Body of pancreas (tissue), 4 donors: ENCODE results near the gene THAP9. TPM values are rescaled to one million over a fixed set of nuclear protein-coding genes. Genes with fewer than 3 reads are reported as not detected.
"Not testable (repeated sequence)": the region's sequence is repeated elsewhere in the genome, so short reads cannot be mapped to it uniquely, and the experiment has no call there.

Experiments
- ATAC-seq: fragments of 150-250 bp; one replicate; pipeline ENCODE4 v1.9.1; 2016
- DNase-seq, 4 donors: peaks; one replicate each; pipeline ENCODE4 v3.0.0-alpha.2; 2019
- H3K27ac ChIP-seq, 4 donors: fragments of 200-600 bp; sonication (generic); 1 replicate in 3 of 4; 2 replicates in 1 of 4; pipeline versions ENCODE4 v1.5.1 to v1.6.1; 2016 to 2019; ENCODE audit warnings: mild to moderate bottlenecking in 1 of 4, mixed read lengths in 1 of 4, moderate library complexity in 1 of 4
- H3K27me3 ChIP-seq, 2 donors: fragments of 200-600 bp; sonication (generic); one replicate each; pipeline ENCODE4 v1.6.0; 2016; ENCODE audit warnings: mild to moderate bottlenecking in 1 of 2
- H3K36me3 ChIP-seq, 2 donors: fragments of 200-600 bp; sonication (generic); replicated peaks in 1 of 2; 2 replicates each; pipeline ENCODE4 v1.5.1; 2016; ENCODE audit warnings: low read depth in 2 of 2; ENCODE audit not compliant: insufficient read depth in 1 of 2
- H3K4me1 ChIP-seq: fragments of 200-600 bp; sonication (generic); one replicate; pipeline ENCODE4 v1.6.0; 2016
- H3K4me3 ChIP-seq, 2 donors: fragments of 200-600 bp; sonication (generic); 1 replicate in 1 of 2; 2 replicates in 1 of 2; pipeline ENCODE4 v1.5.1; 2016 to 2019
- H3K9me3 ChIP-seq, 3 donors: fragments of 200-600 bp; sonication (generic); 1 replicate in 2 of 3; 2 replicates in 1 of 3; pipeline ENCODE4 v1.5.1; 2016
- POLR2A ChIP-seq, 3 donors: fragments of 450-650 bp; IDR thresholded peaks; one replicate each; pipeline ENCODE4 v1.6.1; 2016; ENCODE audit warnings: antibody characterized with exemption in 3 of 3, mild to moderate bottlenecking in 2 of 3
- WGBS, 2 donors: methylation state at CpG; one replicate each; pipeline ENCODE4 v1.1.5; 2017; 5-methylcytosine and 5-hydroxymethylcytosine counted together
- intact Hi-C: fragments of 100-400 bp; cut with DNase I; formaldehyde crosslinking; loops from one replicate; pipeline ENCODE4 v1.15.1; 2023
- total RNA-seq, 2 donors: library from RNA; depleted of rRNA; stranded (reverse); fragments of >200 nt; gene quantifications; one replicate each; pipeline ENCODE4 v1.1.0, GENCODE V29; 2016
- TF ChIP-seq, protein P1 (sequence below), 7 experiments: fragments of 450-650 bp in 4 of 7; fragments of 200-600 bp in 3 of 7; sonication (generic) in 3 of 7; IDR thresholded peaks; one replicate each; pipeline ENCODE4 v1.5.1; 2016 to 2019; ENCODE audit warnings: antibody characterized with exemption in 7 of 7

The THAP9 gene
- total RNA-seq, 2 donors from 2014 or later: 0.33 to 3.9 TPM

DNA sequence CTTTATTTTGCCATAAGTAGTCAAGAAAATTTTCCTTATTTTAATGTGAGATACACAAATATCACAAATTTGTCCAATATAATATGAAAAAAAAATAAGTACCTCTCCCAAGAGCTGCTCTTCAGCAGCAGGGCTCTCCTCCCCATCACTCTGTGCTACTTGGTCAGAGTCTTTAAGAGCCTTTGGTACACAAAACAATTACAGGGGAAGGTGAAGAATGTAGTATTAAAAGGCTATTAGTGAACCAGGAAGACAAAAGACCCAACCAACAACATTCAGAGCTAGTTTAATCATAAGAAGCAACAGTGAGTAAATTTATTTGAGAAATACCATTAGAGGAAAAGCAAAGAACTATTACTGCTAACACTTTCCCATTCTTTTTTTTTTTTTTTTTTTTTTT lies 39.0 kb upstream of the THAP9 start:
- H3K27me3 ChIP-seq: no peaks in the 10 kb centered on the region
- no peaks in the 10 kb centered on the region for H3K9me3 ChIP-seq
- H3K4me1 ChIP-seq: peaks cover 23% of the 10 kb centered on the region
- ATAC-seq (no peak), DNase-seq (no peak)
- H3K27ac ChIP-seq: no peak overlapping the region
- no peak for TF ChIP-seq POLR2A (IDR thresholded peaks at IDR 0.05)
- TF ChIP-seq, protein P1, sequence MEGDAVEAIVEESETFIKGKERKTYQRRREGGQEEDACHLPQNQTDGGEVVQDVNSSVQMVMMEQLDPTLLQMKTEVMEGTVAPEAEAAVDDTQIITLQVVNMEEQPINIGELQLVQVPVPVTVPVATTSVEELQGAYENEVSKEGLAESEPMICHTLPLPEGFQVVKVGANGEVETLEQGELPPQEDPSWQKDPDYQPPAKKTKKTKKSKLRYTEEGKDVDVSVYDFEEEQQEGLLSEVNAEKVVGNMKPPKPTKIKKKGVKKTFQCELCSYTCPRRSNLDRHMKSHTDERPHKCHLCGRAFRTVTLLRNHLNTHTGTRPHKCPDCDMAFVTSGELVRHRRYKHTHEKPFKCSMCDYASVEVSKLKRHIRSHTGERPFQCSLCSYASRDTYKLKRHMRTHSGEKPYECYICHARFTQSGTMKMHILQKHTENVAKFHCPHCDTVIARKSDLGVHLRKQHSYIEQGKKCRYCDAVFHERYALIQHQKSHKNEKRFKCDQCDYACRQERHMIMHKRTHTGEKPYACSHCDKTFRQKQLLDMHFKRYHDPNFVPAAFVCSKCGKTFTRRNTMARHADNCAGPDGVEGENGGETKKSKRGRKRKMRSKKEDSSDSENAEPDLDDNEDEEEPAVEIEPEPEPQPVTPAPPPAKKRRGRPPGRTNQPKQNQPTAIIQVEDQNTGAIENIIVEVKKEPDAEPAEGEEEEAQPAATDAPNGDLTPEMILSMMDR (IDR thresholded peaks at IDR 0.05): no peak
- no peak overlapping the region for H3K4me3 ChIP-seq
- H3K36me3 ChIP-seq: peaks cover 9 to 18% of the 10 kb centered on the region in 2 donors
- intact Hi-C loops: no loop called here

- Histone ChIP-seq H3K27me3 (no peaks in the 10 kb centered on the region), H3K27ac (peak overlapping the region in 3 of 4 donors; percentile 14 to 81 (median 72)), H3K4me1 (peaks cover 33% of the 10 kb centered on the region), H3K36me3 (peaks cover 13% of the 10 kb centered on the region in 2 donors), H3K4me3 (no peak overlapping the region), H3K9me3 (no peaks in the 10 kb centered on the region)
- no peak for DNase-seq
- WGBS, 2 donors: 65 to 72% methylated on average over 6 of the region's 6 CpGs
- TF ChIP-seq, protein P1 (IDR thresholded peaks at IDR 0.05): no peak
- no peak for TF ChIP-seq POLR2A (IDR thresholded peaks at IDR 0.05)
- intact Hi-C loops: no loop called here
- no peak for ATAC-seq
Observed at GRCh38 chr4:82864336-82864979, 36.1 kb upstream of the THAP9 start.

- Histone ChIP-seq H3K9me3 (no peaks in the 10 kb centered on the region), H3K4me3 (no peak overlapping the region), H3K27ac (peak overlapping the region in 3 of 4 donors; percentile 47 to 81 (median 72)), H3K36me3 (peaks cover 18 to 21% of the 10 kb centered on the region in 2 donors), H3K27me3 (no peaks in the 10 kb centered on the region), H3K4me1 (peaks cover 33% of the 10 kb centered on the region)
- DNase-seq (peak in 1 of 4 donors; percentile 51), ATAC-seq (peak; percentile 74)
- no peak for TF ChIP-seq POLR2A (IDR thresholded peaks at IDR 0.05)
- TF ChIP-seq, protein P1 (IDR thresholded peaks at IDR 0.05): no peak
- intact Hi-C loops: no loop called here
- 3% methylated on average over 1 of the region's 1 CpG for WGBS, 2 donors
Observed at GRCh38 chr4:82865592-82865991, 34.9 kb upstream of the THAP9 start.

DNA sequence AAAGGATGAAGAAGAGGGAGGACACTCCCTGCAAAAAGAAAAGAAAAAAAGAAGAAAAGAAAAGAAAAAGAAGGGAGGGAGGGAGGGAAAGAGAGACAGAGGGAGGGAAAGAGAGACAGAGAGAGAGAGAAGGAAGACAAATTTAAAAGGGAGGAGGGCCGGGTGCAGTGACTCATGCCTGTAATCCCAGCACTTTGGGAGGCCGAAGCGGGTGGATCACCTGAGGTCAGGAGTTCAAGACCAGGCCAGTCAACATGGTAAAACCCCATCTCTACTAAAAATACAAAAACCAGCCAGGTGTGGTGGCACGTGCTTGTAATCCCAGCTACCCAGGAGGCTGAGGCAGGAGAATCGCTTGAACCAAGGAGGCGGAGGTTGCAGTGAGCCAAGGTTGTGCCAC lies 34.5 kb upstream of the THAP9 start:
- H3K9me3 ChIP-seq, H3K27me3 ChIP-seq, H3K4me3 ChIP-seq, intact Hi-C loops, ATAC-seq, DNase-seq: not testable (repeated sequence)
- WGBS, 2 donors: 73 to 79% methylated on average over 6 of the region's 6 CpGs
- H3K27ac ChIP-seq: peak overlapping the region in 3 of 4 donors; percentile 47 to 81 (median 72)
- H3K36me3 ChIP-seq: peaks cover 21 to 22% of the 10 kb centered on the region in 2 donors
- H3K4me1 ChIP-seq: peaks cover 33% of the 10 kb centered on the region

- Histone ChIP-seq H3K4me3 (no peak overlapping the region), H3K27ac (peak overlapping the region; percentile 26 to 81 (median 60)), H3K4me1 (peaks cover 33% of the 10 kb centered on the region), H3K36me3 (peaks cover 21 to 26% of the 10 kb centered on the region in 2 donors), H3K27me3 (no peaks in the 10 kb centered on the region), H3K9me3 (no peaks in the 10 kb centered on the region)
- peak; percentile 76 for ATAC-seq
- WGBS, 2 donors: 46 to 58% methylated on average over 8 of the region's 8 CpGs
- TF ChIP-seq, protein P1 (IDR thresholded peaks at IDR 0.05): no peak
- TF ChIP-seq POLR2A (IDR thresholded peaks at IDR 0.05): no peak
- intact Hi-C loops: no loop called here
- DNase-seq: no peak
Observed at GRCh38 chr4:82866706-82867385, 33.7 kb upstream of the THAP9 start.
